OCI-LY1 (cell line): ENCODE data around the gene ACSL6.

Experiments
- H2AFZ ChIP-seq: fragments of 200-600 bp; sonication (generic), shearing (Covaris generic); 2 replicates; pipeline ENCODE4 v1.6.0; 2014; ENCODE audit warnings: antibody characterized with exemption, mild to moderate bottlenecking, low read length
- H3F3A ChIP-seq: fragments of 200-600 bp; sonication (generic), shearing (Covaris generic); 2 replicates; pipeline ENCODE4 v1.6.0; 2014; ENCODE audit warnings: mild to moderate bottlenecking, antibody characterized with exemption, low read length, moderate library complexity; ENCODE audit not compliant: insufficient read depth
- H3K27ac ChIP-seq: fragments of 200-600 bp; sonication (generic); 2 replicates; pipeline ENCODE4 v1.5.1; 2014; ENCODE audit warnings: low read length, mixed run types, mild to moderate bottlenecking, low read depth; ENCODE audit not compliant: poor library complexity, severe bottlenecking
- H3K27me3 ChIP-seq: fragments of 200-600 bp; sonication (generic); 2 replicates; pipeline ENCODE4 v1.6.0; 2014; ENCODE audit warnings: antibody characterized with exemption, mild to moderate bottlenecking, low read length, moderate library complexity; ENCODE audit not compliant: insufficient read depth
- H3K36me3 ChIP-seq: fragments of 200-600 bp; sonication (generic); 2 replicates; pipeline ENCODE4 v1.6.1; 2014; ENCODE audit warnings: mild to moderate bottlenecking, antibody characterized with exemption, low read length, moderate library complexity, mixed read lengths; ENCODE audit not compliant: insufficient read depth
- H3K4me1 ChIP-seq: fragments of 200-600 bp; sonication (generic); 2 replicates; pipeline ENCODE4 v1.5.1; 2014; ENCODE audit warnings: mild to moderate bottlenecking, low read length, moderate library complexity; ENCODE audit not compliant: insufficient read depth, severe bottlenecking
- H3K4me2 ChIP-seq: fragments of 200-600 bp; sonication (generic), shearing (Covaris generic); 2 replicates; pipeline ENCODE4 v1.6.1; 2014; ENCODE audit warnings: low read length
- H3K4me3 ChIP-seq: fragments of 200-600 bp; sonication (generic); 2 replicates; pipeline ENCODE4 v1.5.1; 2014; ENCODE audit warnings: low read length, low read depth, mild to moderate bottlenecking, mixed read lengths; ENCODE audit not compliant: poor library complexity, severe bottlenecking
- H3K79me2 ChIP-seq: fragments of 200-600 bp; shearing (Covaris generic); 2 replicates; pipeline ENCODE4 v1.6.1; 2016; ENCODE audit warnings: mixed run types, low read length, mixed read lengths; ENCODE audit not compliant: insufficient read depth
- H3K9ac ChIP-seq: fragments of 200-600 bp; sonication (generic), shearing (Covaris generic); 2 replicates; pipeline ENCODE4 v1.6.1; 2014; ENCODE audit warnings: mild to moderate bottlenecking, low read length, mixed read lengths
- H3K9me2 ChIP-seq: fragments of 200-600 bp; sonication (generic), shearing (Covaris generic); 2 replicates; pipeline ENCODE4 v1.6.1; 2014; ENCODE audit warnings: low read depth, mild to moderate bottlenecking, low read length, mixed read lengths
- H3K9me3 ChIP-seq: fragments of 200-600 bp; shearing (Covaris generic); 2 replicates; pipeline ENCODE4 v1.6.1; 2014; ENCODE audit warnings: low read length, mixed read lengths
- H4K20me1 ChIP-seq: fragments of 200-600 bp; sonication (generic), shearing (Covaris generic); 2 replicates; pipeline ENCODE4 v1.6.0; 2016; ENCODE audit warnings: mild to moderate bottlenecking, low read length; ENCODE audit not compliant: insufficient read depth
- EZH2 ChIP-seq: fragments of 200-600 bp; sonication (generic), shearing (Covaris generic); IDR thresholded peaks from 2 replicates; pipeline ENCODE4 v1.8.0; 2017; ENCODE audit warnings: borderline replicate concordance, mixed run types, mild to moderate bottlenecking, antibody characterized with exemption, low read length, moderate library complexity, mixed read lengths
- TF ChIP-seq, protein P1 (sequence below): fragments of 200-600 bp; sonication (generic), shearing (Covaris generic); IDR thresholded peaks from 2 replicates; pipeline ENCODE4 v1.5.1; 2017; ENCODE audit warnings: mild to moderate bottlenecking, antibody characterized with exemption, low read length, moderate library complexity, mixed read lengths

ACSL6 gene

DNA sequence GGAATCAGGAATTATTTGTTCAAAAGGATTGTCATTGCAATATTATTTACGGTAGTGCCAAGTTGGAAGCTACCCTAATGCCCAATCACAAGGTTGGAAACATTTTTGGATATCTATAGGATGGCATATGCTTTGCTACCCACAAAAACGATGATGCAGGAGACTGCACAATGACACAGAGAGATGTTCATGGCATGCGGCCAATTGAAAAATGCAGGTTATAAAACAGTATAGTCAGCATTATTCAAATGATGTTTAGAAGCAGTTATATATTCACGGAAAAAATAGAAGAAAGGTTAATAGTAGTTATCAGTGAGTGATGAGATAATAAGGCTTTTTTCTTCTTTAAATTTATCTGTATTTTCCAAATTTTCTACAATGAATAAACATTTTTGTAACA, 5.9 kb upstream of the ACSL6 start:
- no peaks in the 10 kb centered on the region for H3K4me1 ChIP-seq
- H3K4me3 ChIP-seq, result no peak overlapping the region
- no peak overlapping the region for H3K9ac ChIP-seq
- 0 out of 2 replicates have a peak, but pooled peaks cover 4% of the 10 kb centered on the region for H3K27me3 ChIP-seq
- H3K9me2 ChIP-seq, result no peaks in the 10 kb centered on the region
- no peak overlapping the region for H2AFZ ChIP-seq
- H3K79me2 ChIP-seq, result no peaks in the 10 kb centered on the region
- no peaks in the 10 kb centered on the region for H3K9me3 ChIP-seq
- no peak overlapping the region for H3K4me2 ChIP-seq
- no peak for TF ChIP-seq EZH2
- TF ChIP-seq, protein P1, sequence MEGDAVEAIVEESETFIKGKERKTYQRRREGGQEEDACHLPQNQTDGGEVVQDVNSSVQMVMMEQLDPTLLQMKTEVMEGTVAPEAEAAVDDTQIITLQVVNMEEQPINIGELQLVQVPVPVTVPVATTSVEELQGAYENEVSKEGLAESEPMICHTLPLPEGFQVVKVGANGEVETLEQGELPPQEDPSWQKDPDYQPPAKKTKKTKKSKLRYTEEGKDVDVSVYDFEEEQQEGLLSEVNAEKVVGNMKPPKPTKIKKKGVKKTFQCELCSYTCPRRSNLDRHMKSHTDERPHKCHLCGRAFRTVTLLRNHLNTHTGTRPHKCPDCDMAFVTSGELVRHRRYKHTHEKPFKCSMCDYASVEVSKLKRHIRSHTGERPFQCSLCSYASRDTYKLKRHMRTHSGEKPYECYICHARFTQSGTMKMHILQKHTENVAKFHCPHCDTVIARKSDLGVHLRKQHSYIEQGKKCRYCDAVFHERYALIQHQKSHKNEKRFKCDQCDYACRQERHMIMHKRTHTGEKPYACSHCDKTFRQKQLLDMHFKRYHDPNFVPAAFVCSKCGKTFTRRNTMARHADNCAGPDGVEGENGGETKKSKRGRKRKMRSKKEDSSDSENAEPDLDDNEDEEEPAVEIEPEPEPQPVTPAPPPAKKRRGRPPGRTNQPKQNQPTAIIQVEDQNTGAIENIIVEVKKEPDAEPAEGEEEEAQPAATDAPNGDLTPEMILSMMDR, result no peak
- H4K20me1 ChIP-seq, result no peaks in the 10 kb centered on the region
- no peak overlapping the region for H3K27ac ChIP-seq
- no peaks in the 10 kb centered on the region for H3F3A ChIP-seq
- no peaks in the 10 kb centered on the region for H3K36me3 ChIP-seq

DNA sequence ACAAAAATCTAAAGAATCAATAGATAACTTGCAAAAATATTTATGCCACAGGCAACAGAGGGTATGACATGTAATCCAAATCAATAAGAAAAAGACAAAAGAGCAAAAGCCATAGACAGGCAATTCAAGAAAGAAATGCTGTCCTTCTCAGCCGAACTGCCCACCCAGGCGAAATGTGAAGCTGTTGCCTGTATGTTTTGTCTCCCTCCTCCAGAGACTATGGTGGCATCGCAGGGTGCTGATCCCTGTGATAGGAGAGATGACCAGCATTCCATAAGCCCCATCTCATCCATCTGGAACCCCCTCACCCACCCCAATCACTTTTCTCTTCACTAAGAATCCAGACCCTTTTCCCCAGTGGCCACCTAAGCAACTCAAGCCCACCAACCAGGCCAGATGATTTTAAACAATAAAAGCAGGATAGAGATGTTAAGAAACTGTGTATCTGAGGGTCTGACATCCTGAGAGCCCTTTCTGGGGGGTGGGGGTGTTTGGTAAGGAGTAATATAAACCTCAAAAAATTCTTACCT, 5.3 kb upstream of the ACSL6 start:
- Histone ChIP-seq H3K27me3 (0 out of 2 replicates have a peak, but pooled peaks cover 4% of the 10 kb centered on the region), H3K9ac (no peak overlapping the region), H3K4me3 (no peak overlapping the region), H3K27ac (no peak overlapping the region), H2AFZ (no peak overlapping the region), H3K4me1 (no peaks in the 10 kb centered on the region), H3K79me2 (no peaks in the 10 kb centered on the region), H3F3A (no peaks in the 10 kb centered on the region), H3K36me3 (no peaks in the 10 kb centered on the region), H3K9me3 (no peaks in the 10 kb centered on the region), H4K20me1 (no peaks in the 10 kb centered on the region), H3K4me2 (no peak overlapping the region), H3K9me2 (no peaks in the 10 kb centered on the region)
- TF ChIP-seq EZH2, result no peak
- TF ChIP-seq, protein P1, result no peak

DNA sequence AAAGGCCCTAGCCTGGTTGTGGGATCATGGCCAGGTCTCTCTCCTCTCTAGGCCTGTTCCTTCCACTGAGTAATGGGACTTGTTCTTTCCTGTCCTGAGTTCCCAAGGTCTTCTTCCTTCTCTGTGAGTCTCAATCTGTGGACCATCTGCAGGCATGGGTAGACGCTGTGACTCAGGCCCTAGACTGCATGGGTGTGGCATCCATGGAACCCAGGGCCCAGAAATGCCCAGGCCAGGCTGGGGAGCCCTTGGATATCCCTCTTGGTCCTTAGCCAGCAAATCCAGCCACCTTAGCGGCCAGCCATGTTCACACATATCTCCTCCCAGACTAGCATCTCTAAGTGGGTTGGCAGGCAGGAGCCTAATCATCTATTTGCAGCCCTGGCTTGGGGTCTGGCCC, 2.3 kb upstream of the ACSL6 start:
- Histone ChIP-seq H3K9ac (no peak overlapping the region), H3K79me2 (no peaks in the 10 kb centered on the region), H3K27me3 (0 out of 2 replicates have a peak, but pooled peaks cover 4% of the 10 kb centered on the region), H3K9me3 (no peaks in the 10 kb centered on the region), H3K4me3 (no peak overlapping the region), H3K4me2 (no peak overlapping the region), H3K36me3 (no peaks in the 10 kb centered on the region), H2AFZ (no peak overlapping the region), H3K4me1 (no peaks in the 10 kb centered on the region), H3K9me2 (no peaks in the 10 kb centered on the region), H4K20me1 (no peaks in the 10 kb centered on the region), H3F3A (no peaks in the 10 kb centered on the region), H3K27ac (no peak overlapping the region)
- no peak for TF ChIP-seq EZH2
- TF ChIP-seq, protein P1, result no peak
